ENCODE data around the gene PRXL2B.
"Not testable (repeated sequence)": the region's sequence is repeated elsewhere in the genome, so short reads cannot be mapped to it uniquely, and the experiment has no call there.

Gene PRXL2B

GRCh38 chr1:2625311-2625710, 38.7 kb downstream of the PRXL2B start:
- no peak for DNase-seq

DNA sequence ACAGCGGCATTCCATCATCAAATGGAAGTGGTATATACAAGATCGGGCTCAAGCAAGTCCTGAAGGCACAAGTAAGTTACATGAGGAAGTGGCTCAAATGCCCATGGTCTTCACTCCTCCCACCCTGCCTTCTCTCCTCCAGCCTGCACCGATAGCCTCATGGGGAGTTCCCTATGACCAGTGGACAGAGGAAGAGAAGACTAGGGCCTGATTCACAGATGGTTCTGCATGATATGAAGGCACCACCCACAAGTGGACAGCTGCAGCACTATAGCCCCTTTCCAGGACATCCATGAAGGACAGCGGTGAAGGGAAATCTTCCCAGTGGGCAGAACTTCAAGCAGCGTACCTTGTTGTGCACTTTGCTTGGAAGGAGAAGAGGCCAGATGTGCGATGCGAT, 39.2 kb downstream of the PRXL2B start:
- DNase-seq, result not testable (repeated sequence)

GRCh38 chr1:2627746-2628145, 41.2 kb downstream of the PRXL2B start:
- no peak for DNase-seq

DNA sequence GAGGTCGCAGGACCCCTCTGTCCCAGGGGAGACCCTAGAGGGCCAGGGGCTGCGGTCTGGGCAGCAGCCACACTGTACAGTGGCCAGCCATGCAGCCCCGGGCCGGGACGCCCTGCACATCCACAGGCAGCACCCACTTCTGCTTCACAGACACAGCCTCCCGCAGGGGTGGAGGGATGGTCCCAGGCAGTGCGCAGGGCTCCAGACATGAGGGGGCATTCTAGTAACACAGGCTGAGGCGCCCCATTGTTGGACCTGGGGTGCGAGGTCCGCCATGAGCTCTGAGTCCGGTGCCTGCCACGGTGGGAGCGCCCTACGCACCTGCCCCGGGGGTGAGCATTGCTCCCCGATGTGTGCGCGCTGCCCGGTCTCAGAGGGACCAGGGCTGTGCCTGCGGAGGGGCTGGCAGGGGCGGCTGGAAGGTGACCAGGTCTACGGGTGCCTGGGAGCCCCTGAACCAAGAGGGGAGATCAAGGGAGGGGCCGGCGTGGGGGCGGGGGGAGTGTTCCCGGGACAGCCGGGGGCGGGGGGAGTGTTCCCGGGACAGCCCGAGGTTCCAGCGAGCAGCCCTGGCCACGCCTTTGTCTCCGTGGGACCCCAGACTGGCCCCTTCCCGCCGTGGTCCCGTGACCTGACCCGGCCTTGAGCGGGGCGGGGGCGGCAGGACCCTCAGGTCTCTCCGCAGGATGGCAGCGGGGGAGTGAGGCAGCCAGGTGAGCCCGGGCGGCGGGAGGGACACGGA, 41.8 kb downstream of the PRXL2B start:
- no peak for DNase-seq

- no peak for DNase-seq
Observed at GRCh38 chr1:2628933-2629626, 42.5 kb downstream of the PRXL2B start.

DNA sequence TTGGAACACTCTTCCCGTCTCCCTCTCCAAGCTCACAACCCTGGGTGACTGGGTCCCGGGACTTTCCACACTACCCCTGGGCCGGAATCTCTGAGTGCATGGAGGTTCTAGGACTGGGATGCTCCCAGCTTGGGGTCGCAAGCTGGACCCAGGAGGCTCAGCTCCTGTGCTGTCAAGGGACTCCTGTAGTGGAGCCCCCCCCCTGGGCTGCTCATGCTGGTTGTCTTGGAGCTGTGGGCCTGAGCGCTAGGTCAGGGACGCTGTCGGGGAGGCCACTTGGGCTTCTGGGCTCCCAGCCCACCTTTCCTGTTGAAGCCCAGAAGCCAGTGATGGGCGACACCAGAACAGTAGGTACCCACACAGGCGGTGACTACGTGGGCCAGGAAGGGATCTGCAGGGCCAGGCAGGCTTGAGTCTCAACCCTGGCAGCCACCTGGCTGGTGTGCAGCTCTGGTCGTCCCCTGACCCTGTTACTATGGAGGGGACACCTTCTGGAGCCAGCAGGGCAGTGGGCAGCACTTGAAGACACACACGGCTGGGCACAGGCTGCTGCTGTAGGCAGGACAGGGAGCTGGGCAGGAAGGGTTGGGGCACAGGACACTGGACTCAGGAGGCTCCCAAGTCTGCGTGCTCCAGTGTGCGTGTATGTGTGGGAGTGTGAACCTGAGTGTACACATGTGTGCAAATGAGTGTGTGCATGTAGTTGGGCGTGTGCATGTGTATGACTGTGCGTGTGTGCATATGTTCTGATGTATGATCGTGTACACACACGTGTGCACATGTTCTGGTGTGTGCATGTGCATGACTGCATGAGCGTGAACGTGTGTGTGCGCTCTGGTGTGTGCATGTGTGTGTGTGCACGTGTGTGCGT, 43.3 kb downstream of the PRXL2B start:
- DNase-seq, result no peak

DNA sequence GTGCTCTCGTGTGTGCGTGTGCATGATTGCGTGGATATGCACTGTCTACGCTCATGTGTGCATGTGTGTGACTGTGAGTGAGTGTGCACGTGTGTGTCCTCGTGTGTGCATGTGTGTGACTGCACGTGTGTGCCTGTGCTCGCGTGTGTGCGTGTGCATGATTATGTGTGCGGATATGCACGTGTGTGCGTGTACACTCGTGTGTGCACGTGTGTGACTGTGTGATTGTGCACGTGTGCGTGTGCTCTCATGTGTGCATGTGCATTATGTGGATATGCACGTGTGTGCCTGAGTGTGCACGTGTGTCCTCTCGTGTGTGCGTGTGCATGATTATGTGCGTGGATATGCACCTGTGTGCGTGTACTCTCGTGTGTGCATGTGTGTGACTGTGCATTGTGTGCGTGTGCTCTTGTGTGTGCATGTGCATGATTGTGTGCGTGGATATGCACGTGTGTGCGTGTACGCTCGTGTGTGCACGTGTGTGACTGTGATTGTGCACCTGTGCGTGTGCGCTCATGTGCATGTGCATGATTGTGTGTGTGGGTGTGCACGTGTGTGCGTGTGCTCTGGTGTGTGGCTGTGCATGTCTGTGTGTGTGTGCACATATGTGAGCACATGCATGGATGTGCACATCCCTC, 44.0 kb downstream of the PRXL2B start:
- DNase-seq, result no peak

GRCh38 chr1:2631136-2632050, 44.8 kb downstream of the PRXL2B start:
- DNase-seq, result no peak

- no peak for DNase-seq
Observed at GRCh38 chr1:2632051-2632430, 45.5 kb downstream of the PRXL2B start.

GRCh38 chr1:2632561-2633361, 46.2 kb downstream of the PRXL2B start, which contains the start of gene MMEL1:
TSS of gene MMEL1 (minus strand) at chr1:2633016. CDS start at chr1:2629484, 3,532 bp downstream.
- no peak for DNase-seq

DNA sequence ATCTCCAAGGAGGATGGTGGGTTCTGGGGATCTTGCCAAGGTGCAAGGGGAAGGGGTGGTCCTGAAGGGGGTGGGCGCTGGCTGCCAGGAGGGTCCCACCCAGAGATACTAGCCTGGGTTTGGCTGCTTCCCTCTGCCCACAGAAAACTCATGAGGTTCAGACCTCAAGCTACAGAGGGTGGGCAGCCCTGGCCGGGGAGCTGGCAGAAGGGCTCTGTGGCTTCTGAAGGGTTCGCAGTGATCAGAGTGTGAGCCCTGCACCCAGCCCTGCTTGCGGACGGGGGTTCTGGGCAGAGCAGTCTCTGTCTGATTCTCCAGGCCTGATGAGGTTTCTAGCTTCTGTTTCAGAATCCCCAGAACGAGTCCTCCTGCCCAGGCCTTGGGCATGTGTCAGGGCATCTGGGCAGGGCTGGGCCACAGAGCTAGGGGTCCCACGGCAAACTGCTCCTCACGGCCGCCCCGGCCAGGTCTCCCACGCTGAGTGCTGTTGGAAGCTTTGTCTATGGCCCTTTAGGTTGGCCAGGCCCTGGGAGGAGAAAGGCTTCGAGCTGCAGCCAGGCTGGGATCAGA, 46.9 kb downstream of the PRXL2B start:
- no peak for DNase-seq

DNA sequence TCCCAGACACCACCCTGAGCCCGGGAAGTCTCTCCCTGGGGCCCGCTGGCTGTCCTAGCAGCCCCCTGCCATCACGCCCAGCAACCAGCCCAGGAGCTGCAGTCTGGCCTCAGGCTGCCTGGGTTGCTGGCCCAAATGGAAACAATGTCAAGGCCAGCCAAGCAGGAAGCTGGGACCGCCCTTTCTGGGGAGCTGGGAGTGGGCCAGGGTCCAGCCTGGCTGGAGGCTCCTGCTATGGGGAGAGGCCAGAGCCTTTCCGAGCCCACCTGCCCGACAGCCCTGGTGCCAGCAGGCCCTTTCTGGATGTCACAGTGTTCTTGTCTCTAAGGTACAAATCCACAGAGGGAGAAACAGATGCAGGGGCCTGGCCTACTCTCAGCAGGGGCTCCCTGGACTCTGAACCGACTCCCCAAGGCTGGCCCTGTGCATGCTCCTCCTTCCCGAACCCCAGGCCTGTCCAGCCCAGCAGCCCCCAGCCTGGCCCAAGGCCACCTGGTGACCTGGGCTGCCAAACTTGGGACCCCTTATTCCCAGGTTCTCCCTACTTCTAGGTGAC, 47.4 kb downstream of the PRXL2B start:
- DNase-seq, result no peak

- DNase-seq, result no peak
Observed at GRCh38 chr1:2635361-2636010, 48.9 kb downstream of the PRXL2B start.

DNA sequence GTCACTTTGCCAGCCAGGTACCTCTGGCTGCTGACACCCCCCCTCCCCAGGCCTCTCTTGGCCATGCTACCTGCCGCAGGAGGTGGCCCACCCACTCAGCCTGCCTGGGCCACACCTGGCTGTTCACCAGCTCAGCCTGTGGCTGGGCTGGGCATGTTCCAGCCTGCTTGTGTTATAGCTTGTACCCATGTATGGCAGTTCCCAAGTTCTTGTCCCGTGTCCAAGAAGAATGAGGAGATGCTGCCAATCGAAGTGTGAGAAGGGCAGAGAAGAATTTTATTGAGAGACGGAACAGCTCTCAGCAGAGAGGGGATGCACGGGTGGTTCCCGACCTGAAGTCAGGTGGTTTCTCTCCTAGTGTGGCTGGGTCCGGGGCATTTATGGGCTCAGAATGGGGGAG, 50.2 kb downstream of the PRXL2B start:
- no peak for DNase-seq

GRCh38 chr1:2637442-2638145, 51.0 kb downstream of the PRXL2B start:
- no peak for DNase-seq

DNA sequence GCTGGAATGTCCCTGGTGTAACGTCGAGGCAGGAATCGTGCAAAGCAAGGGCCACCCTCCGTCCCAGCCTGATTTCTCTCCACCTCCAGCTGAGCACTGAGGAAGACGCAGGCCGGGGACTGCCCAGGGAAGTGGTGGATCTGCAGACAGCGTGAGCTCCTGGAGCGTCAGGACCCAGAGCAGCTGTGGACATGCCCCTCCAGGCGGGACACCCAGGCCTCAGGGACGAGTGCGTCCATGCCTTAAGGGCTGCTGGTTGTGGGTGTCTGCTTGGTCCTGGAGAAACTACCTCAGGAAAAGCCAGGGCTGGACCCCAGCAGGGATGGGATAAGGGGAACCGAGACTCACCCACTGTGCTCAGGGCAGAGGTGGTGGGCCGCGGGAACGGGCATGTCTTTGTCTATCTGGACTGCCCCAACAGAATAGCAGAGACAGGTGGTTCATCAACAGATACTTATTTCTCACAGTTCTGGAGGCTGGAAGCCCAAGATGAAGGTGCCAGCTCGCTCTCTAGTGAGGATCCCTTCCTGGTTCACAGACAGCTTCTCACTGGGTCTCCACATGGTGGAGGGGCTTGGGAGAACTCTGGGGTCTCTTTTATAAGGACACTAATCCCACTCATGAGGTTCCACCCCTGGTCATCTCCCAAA, 52.0 kb downstream of the PRXL2B start:
- no peak for DNase-seq

DNA sequence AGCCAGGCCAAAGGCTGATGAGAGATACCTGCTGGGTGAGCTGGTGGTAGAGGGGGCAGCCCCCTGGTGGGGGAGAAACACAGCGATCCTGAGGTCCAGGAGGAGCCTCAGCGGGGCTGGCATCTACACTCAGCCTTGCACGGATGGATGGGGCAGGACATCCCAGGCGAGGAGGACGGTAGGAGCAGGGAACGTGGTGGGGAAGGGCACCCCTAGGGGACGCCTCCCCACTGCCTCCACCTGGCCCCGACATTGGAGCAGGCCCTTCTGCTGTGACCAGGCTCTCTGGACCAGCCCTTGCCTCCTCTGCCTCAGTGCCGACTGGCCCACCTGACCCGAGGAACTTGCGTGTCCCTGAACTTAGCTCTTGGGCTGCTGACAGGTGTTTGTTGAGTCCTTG, 52.6 kb downstream of the PRXL2B start:
- DNase-seq, result no peak
